ENCODE measurements around the gene QSOX2.
A peak's percentile ranks its signal among the peaks of the same experiment; 100 is the strongest.
"Not testable (repeated sequence)": the region's sequence is repeated elsewhere in the genome, so short reads cannot be mapped to it uniquely, and the experiment has no call there.

QSOX2 gene

GRCh38 chr9:136268735-136269134, 23.1 kb upstream of the QSOX2 start:
- no peak overlapping the region for H3K4me3 ChIP-seq (replicated peaks in 1 of 2; ENCODE audit: low read depth in 2 of 2, low read length in 2 of 2)
- no peak for TF ChIP-seq CTCF (IDR thresholded peaks at IDR 0.05; ENCODE audit: low read depth, low read length)
- DNase-seq (ENCODE audit: low read depth in 2 of 2) = no peak

DNA sequence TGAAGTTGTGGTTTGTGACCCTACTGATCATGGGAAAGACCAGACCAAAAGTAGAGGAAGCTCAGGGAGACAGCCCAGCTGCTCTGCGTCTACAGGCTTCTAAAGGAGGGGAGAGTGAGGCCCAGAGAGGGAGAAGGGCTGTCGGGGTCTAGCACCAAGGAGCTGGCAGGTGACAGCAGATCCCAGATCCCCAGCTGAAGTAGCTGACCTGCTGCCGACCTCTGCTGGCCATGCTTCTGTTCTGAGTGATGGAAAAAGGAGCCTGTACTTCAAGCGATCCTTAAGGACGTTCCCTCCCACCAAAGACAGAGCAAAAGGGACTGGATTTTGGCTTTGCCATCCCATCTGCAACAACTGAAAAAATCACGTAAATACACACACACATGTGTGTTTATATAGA, 22.7 kb upstream of the QSOX2 start:
- H3K4me3 ChIP-seq (replicated peaks in 1 of 2; ENCODE audit: low read depth in 2 of 2, low read length in 2 of 2) = no peak overlapping the region
- no peak for TF ChIP-seq CTCF (IDR thresholded peaks at IDR 0.05; ENCODE audit: low read depth, low read length)
- peak in 1 of 2 donors; percentile 28 for DNase-seq (ENCODE audit: low read depth in 2 of 2)

- peak; percentile 80 to 90 for DNase-seq (ENCODE audit: low read depth in 2 of 2)
- peak; percentile 29 for TF ChIP-seq CTCF (IDR thresholded peaks at IDR 0.05; ENCODE audit: low read depth, low read length)
- H3K4me3 ChIP-seq (replicated peaks in 1 of 2; ENCODE audit: low read depth in 2 of 2, low read length in 2 of 2) = peak overlapping the region; percentile 45 to 52
These were observed 21.9 kb upstream of the QSOX2 start for GRCh38 chr9:136267261-136268111.

- not testable (repeated sequence) for H3K4me3 ChIP-seq (replicated peaks in 1 of 2; ENCODE audit: low read depth in 2 of 2, low read length in 2 of 2)
These were observed 21.0 kb upstream of the QSOX2 start for GRCh38 chr9:136266641-136267040.

GRCh38 chr9:136265561-136266355, 20.1 kb upstream of the QSOX2 start:
- TF ChIP-seq CTCF (IDR thresholded peaks at IDR 0.05; ENCODE audit: low read depth, low read length) = no peak
- no peak for DNase-seq (ENCODE audit: low read depth in 2 of 2)

More at GRCh38 chr9:136266641-136267040, 21.0 kb upstream of the QSOX2 start:
- not testable (repeated sequence) for DNase-seq (ENCODE audit: low read depth in 2 of 2)

GRCh38 chr9:136264441-136265405, 19.1 kb upstream of the QSOX2 start:
- DNase-seq (ENCODE audit: low read depth in 2 of 2) = no peak
- no peak for TF ChIP-seq CTCF (IDR thresholded peaks at IDR 0.05; ENCODE audit: low read depth, low read length)
- no peak overlapping the region for H3K4me3 ChIP-seq (replicated peaks in 1 of 2; ENCODE audit: low read depth in 2 of 2, low read length in 2 of 2)

More at GRCh38 chr9:136265561-136266355, 20.1 kb upstream of the QSOX2 start:
- no peak overlapping the region for H3K4me3 ChIP-seq (replicated peaks in 1 of 2; ENCODE audit: low read depth in 2 of 2, low read length in 2 of 2)

All from cardiac fibroblast (primary cell).